ENCODE measurements around the gene FURIN. TPM values are rescaled to one million over a fixed set of nuclear protein-coding genes. Genes with fewer than 3 reads are reported as not detected.

The FURIN gene
- total RNA-seq (2014; rRNA removed; shearing (Covaris generic)): 43.5 and 50.5 TPM in 2 replicates

DNA sequence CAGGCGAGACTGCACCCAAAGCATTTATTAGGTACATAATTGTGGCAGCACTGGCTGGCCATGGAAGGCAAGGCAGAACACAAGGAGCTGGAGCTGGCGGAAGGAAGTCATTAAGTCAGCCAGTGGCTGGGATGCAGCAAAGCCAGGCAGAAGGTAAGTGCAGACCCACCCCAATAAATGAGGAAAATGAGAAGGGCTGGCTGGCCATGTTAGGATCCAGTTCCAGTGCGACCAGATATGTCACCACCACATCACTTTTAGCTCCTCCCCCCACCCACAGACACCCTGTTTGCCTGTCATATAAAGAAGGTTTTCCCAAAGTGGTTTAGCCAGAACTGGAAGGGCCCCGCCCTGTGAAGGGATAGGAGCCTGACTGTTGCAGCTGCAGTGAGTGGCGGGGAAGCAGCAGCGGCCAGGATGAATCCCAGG, at the start of gene FURIN:
Gene FURIN, plus strand, starts transcription at position 328 of the 429 bp plus-strand sequence. CDS start 7,153 bp downstream, outside the sequence.

DNA sequence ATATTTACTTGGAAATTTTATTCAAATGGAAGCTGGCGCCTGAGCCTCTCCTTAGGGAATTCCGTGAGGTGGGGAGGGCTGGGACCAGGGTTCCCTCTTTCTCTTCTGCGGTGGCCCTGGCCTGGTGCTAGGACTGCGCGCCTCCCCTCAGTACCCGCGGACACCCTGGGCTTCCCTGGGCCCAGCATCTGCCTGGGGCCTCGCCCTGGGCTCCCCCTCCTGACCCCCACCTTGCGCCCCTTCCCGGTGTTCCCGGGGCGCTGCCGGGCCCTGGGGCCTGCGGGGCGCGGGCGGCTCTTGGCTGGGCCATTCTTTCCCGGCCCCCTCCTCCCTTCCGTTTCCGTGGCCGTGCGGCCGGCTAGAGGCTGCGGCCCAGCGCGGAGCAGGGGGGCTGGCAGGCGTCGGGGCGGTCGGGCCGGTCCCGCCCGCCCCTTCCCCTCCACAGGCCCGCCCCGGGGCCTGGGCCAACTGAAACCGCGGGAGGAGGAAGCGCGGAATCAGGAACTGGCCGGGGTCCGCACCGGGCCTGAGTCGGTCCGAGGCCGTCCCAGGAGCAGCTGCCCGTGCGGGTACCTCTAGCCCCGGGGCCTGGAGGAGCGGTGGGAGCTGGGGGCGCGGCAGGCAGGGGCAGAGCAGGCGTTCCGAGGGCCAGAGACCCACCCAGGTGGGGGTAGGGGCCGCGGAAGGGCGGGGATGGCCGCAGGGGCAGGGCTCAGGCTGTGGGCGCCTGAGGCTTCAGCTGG, 15.8 kb downstream of the FURIN start, which contains the start of gene FES:
Gene FES, plus strand, starts transcription at position 529 of the 743 bp plus-strand sequence. CDS start 542 bp downstream, outside the sequence.

DNA sequence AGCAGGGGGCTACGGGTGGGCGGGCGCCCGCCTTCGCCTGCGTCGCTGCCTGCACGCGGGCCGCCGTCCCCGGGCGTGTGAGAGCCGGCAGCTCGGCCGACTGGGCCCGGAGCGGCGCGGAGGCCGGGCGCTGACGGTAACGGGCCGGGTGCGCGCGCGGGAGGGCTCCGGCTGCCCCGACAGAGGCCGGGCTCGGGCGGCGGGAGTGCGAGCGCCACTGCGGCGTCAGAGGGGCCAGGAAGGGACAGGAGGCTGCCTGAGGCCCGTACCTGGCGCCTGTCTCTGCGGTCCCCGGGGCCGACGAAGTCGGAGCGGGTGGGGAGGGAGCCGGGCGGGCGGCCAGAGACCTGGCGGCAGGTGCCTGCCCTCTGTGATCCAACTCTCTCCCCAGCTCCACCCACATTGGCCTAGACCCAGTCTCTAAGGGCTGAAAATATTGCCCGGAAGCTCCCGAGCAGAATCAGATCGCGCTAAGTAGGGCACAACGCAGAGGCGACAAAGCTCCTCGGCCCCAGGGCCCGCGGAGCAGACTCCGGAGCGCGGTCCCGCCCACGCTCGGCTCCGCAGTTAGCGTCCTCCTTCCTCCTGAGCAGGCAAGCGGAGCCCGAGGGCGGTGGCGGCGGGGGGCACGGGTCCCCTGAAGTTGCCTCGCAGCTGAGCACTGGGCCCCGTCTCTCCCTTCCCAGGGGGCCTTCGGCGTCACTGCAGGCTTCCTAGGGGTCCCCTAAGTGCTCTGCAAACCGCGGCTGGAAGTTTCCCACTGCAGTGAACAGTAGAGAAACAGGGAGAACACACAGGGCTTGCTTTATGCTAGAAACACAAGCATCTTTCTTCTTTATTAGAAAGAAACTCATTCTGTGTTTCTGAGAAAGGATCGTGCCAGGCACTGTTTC, 34.7 kb downstream of the FURIN start, which contains the start of gene MAN2A2:
Gene MAN2A2, plus strand, starts transcription at position 463 of the 893 bp plus-strand sequence. CDS start 906 bp downstream, outside the sequence.

DNA sequence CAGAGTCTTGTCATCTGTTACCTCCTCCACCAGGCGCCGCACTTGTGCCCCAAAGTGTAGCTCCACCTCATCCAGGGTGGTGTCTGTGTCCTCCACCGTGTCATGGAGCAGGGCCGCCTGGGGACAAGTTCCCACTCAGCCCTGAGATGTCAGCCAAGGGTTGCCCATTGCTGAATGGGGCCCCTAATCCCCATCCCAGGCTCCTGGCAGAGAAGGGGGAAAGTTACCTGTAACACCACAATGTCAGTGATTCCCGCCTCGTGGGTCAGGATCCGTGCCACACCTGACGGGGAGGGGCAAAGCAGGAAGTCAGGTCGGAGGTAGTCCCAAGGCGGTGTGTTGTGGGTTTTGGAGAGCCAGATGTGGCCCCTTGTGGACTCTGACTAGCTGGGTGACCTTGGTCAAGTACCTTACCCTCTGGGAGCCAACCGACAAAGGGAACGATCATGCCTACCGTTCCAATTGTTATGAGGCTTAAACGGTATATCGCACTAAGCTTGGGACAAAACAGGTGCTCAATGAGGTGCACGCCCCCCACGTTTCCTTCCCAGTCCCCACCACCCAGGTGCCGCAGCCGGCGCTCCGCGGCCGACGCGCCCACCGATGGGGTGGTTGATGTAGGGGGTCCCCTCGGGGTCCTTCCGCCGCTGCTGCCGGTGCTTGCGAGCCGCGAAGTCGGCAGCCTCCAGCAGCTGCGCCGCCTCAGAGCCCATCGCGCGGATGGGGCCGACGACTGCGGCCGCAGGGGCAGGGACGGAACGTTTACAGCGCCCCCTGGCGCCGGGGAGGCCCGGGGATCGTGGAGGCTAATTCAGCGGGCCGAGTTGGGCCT, 63.7 kb downstream of the FURIN start, which contains the start of gene HDDC3:
Gene HDDC3, minus strand, starts transcription at position 722 of the 832 bp plus-strand sequence. Its CDS starts 9 bp downstream, at position 713.

Small RNAs within 50 kb of the gene (small RNA-seq; reads per million reads assigned to genes)
- not detected for gene RN7SL363P

Other genes with a start within 250 kb of the FURIN start
- gene BLM, start 151.2 kb upstream of the FURIN start, total RNA-seq (2014; rRNA removed; shearing (Covaris generic)): 16.1 and 16.9 TPM in 2 replicates
- gene FES, start 15.9 kb downstream of the FURIN start, total RNA-seq (2014; rRNA removed; shearing (Covaris generic)): 0.11 and 0.85 TPM in 2 replicates
- 19.2 and 32.7 TPM in 2 replicates for gene MAN2A2, start 34.7 kb downstream of the FURIN start, total RNA-seq (2014; rRNA removed; shearing (Covaris generic))
- 30.9 and 34.6 TPM in 2 replicates for gene HDDC3, start 64.0 kb downstream of the FURIN start, total RNA-seq (2014; rRNA removed; shearing (Covaris generic))
- 48.8 and 56.6 TPM in 2 replicates for gene UNC45A, start 66.7 kb downstream of the FURIN start, total RNA-seq (2014; rRNA removed; shearing (Covaris generic))
- 30.9 and 41.7 TPM in 2 replicates for gene RCCD1, start 86.3 kb downstream of the FURIN start, total RNA-seq (2014; rRNA removed; shearing (Covaris generic))
- gene PRC1, start 125.9 kb downstream of the FURIN start, total RNA-seq (2014; rRNA removed; shearing (Covaris generic)): 395 and 402 TPM in 2 replicates
- gene VPS33B, start 154.0 kb downstream of the FURIN start, total RNA-seq (2014; rRNA removed; shearing (Covaris generic)): 18.5 and 19.1 TPM in 2 replicates
- 0.08 TPM in 1 of 2 replicates, not detected in the other for gene SV2B, start 231.7 kb downstream of the FURIN start, total RNA-seq (2014; rRNA removed; shearing (Covaris generic))

Measured in A375 (cell line).